ENCODE data around the gene NDUFS4.
"Not testable (repeated sequence)": the region's sequence is repeated elsewhere in the genome, so short reads cannot be mapped to it uniquely, and the experiment has no call there.

NDUFS4 gene

DNA sequence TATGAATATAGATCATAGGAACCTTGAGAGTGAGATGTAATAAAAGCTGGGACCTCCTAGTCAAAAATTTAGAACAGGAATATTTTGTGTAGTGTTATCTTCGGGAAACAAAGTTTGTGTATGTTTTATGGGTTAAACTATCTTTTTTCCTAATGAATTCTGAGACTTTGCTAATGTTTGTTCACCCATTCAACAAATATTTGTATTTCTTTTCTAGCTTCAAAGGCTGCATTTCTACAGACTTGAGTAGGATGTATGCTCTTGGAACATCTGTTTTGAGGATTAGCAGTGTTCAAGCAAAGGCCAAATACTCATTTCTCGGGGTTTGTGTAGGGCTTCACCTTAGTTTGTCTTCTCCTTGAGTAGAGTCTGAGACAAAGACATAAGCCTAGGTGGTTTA lies 16.2 kb downstream of the NDUFS4 start:
- no peak for DNase-seq

- no peak for DNase-seq
These were observed 18.4 kb downstream of the NDUFS4 start for GRCh38 chr5:53578854-53579253.

DNA sequence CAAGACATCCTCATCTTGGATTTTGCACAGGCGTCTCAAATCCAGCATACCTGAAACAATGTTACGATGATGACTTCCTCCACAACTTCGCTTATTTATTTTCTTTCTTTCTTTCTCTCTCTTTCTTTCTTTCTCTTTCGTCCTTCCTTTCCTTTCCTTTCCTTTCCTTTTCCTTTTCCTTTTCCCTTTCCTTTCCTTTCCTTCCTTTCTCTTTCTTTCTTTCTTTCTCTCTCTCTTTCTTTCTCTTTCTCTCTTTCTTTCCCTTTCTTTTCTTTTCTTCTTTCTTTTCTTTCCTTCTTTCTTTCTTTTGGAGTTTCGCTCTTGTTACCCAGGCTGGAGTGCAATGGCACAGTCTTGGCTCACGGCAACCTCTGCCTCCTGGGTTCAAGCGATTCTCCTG lies 20.1 kb downstream of the NDUFS4 start:
- DNase-seq, result no peak

GRCh38 chr5:53582225-53582624 lies 21.8 kb downstream of the NDUFS4 start:
- DNase-seq, result no peak

GRCh38 chr5:53590759-53591158 lies 30.3 kb downstream of the NDUFS4 start:
- no peak for DNase-seq

GRCh38 chr5:53594419-53594818 lies 34.0 kb downstream of the NDUFS4 start:
- no peak for DNase-seq

GRCh38 chr5:53597894-53598293 lies 37.5 kb downstream of the NDUFS4 start:
- DNase-seq, result no peak

- no peak for DNase-seq
These were observed 41.1 kb downstream of the NDUFS4 start for GRCh38 chr5:53601570-53601969.

GRCh38 chr5:53603009-53603687 lies 42.7 kb downstream of the NDUFS4 start:
- no peak for DNase-seq

DNA sequence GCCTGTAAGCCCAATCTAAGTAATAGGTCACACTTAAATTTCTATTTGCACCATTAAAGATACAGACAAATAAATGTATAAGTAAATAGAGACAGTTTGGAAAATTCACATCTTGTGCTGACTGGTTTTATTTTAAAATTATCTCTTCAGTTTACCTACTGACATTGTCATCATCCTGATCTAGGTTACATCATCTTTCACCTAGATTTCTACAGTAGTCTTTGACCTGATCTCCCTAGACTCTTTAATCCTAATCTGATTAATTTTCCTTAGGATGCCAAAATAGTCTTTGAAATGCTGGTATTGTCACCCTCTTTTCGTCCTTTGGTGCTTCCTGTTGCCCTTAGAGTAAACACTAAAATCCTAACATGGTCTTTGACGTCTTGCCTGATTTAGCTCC lies 43.9 kb downstream of the NDUFS4 start:
- DNase-seq, result no peak

DNA sequence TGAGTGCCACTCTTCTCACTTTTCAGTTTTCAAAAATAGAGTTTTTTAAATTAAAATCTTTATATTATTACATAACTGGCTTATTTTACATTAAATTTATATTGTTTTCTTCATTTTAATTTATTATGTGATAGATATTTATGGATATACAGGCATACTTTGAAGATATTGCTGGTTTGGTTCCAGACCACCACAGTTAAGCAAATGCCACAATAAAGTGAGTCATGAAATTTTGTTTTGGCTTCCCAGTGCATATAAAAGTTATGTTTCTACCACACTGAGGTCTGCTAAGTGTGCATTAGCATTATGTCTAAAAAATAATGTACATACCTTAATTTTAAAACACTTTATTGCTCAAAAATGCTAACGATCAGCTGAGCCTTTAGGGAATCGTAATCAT lies 47.4 kb downstream of the NDUFS4 start:
- DNase-seq, result no peak

- DNase-seq, result not testable (repeated sequence)
These were observed 48.5 kb downstream of the NDUFS4 start for GRCh38 chr5:53608897-53609296.

DNA sequence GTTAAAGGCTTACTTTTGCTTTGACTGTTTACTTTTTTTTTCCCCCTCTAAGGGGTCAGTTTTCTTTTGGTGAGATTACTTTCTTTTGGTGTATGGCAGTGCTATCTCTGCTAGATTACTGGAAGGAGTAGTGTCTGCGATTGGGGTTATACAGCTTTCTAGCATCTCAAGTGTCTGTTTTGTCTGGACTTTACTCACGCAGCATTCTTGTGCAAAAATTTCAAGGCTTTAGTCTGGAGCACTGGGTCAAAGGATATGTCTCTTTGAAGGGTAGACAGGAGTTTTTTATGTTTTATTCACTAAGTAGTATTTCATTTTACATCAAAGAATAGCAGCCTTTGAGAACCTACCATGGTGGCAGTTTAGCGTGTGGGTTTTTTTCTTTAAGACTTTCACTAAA lies 52.6 kb downstream of the NDUFS4 start:
- DNase-seq, result no peak

DNA sequence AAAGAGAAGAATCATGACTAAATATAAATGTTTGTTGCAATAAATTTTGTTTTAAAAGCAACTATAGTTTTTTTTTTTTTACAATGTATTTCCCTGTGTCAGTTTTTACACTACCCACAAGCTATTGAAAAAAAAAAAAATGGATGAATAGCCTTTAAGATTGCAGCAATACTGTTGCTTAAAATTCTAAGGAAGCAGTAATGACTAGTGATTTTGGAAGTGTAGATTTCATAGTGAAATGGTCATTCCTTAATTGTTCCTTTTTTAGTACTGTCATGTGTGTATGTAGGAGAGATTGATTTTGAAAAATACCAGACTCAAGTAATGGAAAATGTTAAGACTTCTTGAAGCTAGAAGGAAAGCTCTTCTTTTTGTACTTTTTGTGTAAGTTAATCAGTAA lies 53.1 kb downstream of the NDUFS4 start:
- no peak for DNase-seq

GRCh38 chr5:53614376-53614885 lies 54.0 kb downstream of the NDUFS4 start:
- no peak for DNase-seq

- DNase-seq, result no peak
These were observed 56.6 kb downstream of the NDUFS4 start for GRCh38 chr5:53616939-53617549.

DNA sequence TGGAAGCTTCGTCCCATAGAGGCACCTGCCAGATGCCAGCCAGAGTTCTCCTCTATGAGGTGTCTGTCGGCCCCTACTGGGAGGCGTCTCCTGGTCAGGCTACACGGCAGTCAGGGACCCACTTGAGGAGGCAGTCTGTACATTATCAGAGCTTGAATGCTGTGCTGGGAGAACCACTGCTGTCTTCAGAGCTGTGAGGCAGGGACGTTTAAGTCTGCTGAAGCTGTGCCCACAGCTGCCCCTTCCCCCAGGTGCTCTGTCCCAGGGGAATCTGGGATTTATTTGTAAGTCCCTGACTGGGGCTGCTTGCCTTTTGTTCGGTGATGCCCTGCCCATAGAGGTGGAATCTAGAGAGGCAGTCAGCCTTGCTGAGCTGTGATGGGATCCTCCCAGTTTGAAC lies 70.8 kb downstream of the NDUFS4 start:
- no peak for DNase-seq

- DNase-seq, result no peak
These were observed 81.6 kb downstream of the NDUFS4 start for GRCh38 chr5:53642061-53642460.

GRCh38 chr5:53643445-53643844 lies 83.0 kb downstream of the NDUFS4 start:
- no peak for DNase-seq

DNA sequence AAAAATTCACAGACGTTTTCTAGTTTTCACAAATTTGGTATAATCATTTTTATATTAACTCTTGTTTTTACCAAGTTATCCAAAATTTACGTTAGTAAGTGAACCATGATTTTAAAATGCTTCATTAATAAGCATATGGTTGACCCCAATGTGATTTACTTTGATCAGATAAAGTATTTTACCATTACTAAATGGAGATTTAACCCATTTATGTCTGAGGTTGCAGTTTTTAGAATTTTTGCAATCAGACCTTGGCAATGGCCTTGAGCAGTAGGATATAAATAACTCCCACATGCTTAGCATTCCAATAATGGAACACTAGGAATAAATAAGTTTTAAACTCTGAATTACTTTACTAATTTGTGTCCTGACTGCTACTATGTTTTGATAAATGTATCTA lies 84.6 kb downstream of the NDUFS4 start:
- DNase-seq, result no peak

- no peak for DNase-seq
These were observed 88.9 kb downstream of the NDUFS4 start for GRCh38 chr5:53649352-53649751.

- DNase-seq, result not testable (repeated sequence)
These were observed 100.1 kb downstream of the NDUFS4 start for GRCh38 chr5:53660573-53660972.

DNA sequence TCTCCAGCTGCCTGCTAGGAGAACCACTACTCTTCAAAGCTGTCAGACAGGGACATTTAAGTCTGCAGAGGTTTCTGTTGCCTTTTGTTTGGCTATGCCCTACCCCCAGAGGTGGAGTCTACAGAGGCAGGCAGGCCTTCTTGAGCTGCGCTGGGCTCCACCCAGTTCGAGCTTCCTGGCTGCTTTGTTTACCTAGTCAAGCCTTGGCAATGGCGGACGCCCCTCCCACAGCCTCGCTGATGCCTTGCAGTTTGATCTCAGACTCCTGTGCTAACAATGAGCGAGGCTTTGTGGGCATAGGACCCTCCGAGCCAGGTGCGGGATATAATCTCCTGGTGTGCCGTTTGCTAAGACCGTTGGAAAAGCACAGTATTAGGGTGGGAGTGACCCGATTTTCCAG lies 104.9 kb downstream of the NDUFS4 start:
- DNase-seq, result not testable (repeated sequence)

GRCh38 chr5:53667621-53668020 lies 107.2 kb downstream of the NDUFS4 start:
- no peak for DNase-seq

DNA sequence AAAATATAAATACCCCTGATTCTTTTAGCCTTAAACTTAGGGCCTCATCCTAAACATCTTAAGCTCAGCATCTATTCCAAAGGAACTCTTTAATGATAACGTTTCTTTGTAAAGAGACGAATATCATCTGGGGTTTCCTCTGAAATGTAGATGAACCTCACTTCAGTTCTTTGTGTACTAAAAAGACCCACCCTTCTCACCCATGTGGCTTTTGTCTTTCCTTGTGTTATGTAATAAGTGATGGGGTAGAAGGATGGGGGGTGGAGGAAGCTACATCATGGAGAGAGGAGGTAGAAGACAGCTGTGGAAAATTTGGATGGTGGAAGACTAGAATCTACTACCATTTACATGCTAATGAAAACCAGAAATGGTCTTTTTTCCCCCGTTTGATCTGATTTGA lies 111.0 kb downstream of the NDUFS4 start:
- no peak for DNase-seq

Measured in CD4-positive, alpha-beta T cell treated with Interleukin-4 for 4 hours (primary cell).